Upper lobe of left lung (tissue), 6 donors: ENCODE results near the gene ZNF674. TPM values are rescaled to one million over a fixed set of nuclear protein-coding genes. Genes with fewer than 3 reads are reported as not detected.

ENCODE experiments used
- ATAC-seq, 2 donors: fragments of 200-7000 bp; cut with Tn5 transposase; one replicate each; pipeline ENCODE4 v1.9.1; 2022; ENCODE audit warnings: mild to moderate bottlenecking in 2 of 2, moderate library complexity in 2 of 2; ENCODE audit not compliant: low FRiP score in 2 of 2
- DNase-seq, 2 donors: peaks; one replicate each; pipeline ENCODE4 v3.0.0-alpha.2; 2019 to 2020
- H3K27ac ChIP-seq, 4 donors: fragments of 200-600 bp; sonication (generic); one replicate each; pipeline ENCODE4 v1.5.1; 2016 to 2019
- H3K27me3 ChIP-seq, 4 donors: fragments of 200-600 bp; sonication (generic); one replicate each; pipeline ENCODE4 v1.5.1; 2017 to 2019
- H3K36me3 ChIP-seq, 4 donors: fragments of 200-600 bp; sonication (generic); one replicate each; pipeline ENCODE4 v1.5.1; 2016 to 2019
- H3K4me1 ChIP-seq, 4 donors: fragments of 200-600 bp; sonication (generic); one replicate each; pipeline ENCODE4 v1.5.1; 2018 to 2019
- H3K4me3 ChIP-seq, 4 donors: fragments of 200-600 bp; sonication (generic); one replicate each; pipeline ENCODE4 v1.5.1; 2017 to 2019; ENCODE audit warnings: mild to moderate bottlenecking in 2 of 4, moderate library complexity in 1 of 4
- H3K9me3 ChIP-seq, 4 donors: fragments of 200-600 bp; sonication (generic); one replicate each; pipeline ENCODE4 v1.5.1; 2018 to 2019
- CTCF ChIP-seq, 6 experiments: fragments of 450-650 bp in 4 of 6; fragments of 200-600 bp in 2 of 6; sonication (generic) in 2 of 6; IDR thresholded peaks; one replicate each; pipeline ENCODE4 v1.5.1; 2016 to 2019; ENCODE audit warnings: antibody characterized with exemption in 6 of 6
- EP300 ChIP-seq, 4 donors: sonication (generic); formaldehyde crosslinking; IDR thresholded peaks; one replicate each; pipeline ENCODE4 v1.5.1; 2017; ENCODE audit warnings: antibody characterized with exemption in 4 of 4, control low read depth in 2 of 4
- POLR2A ChIP-seq, 4 donors: fragments of 450-650 bp; IDR thresholded peaks; one replicate each; pipeline ENCODE4 v1.5.1; 2016 to 2017; ENCODE audit warnings: antibody characterized with exemption in 4 of 4, mild to moderate bottlenecking in 2 of 4
- POLR2AphosphoS5 ChIP-seq, 2 donors: sonication (generic); formaldehyde crosslinking; IDR thresholded peaks; one replicate each; pipeline ENCODE4 v1.5.1; 2017; ENCODE audit warnings: antibody characterized with exemption in 2 of 2
- WGBS, 2 donors: methylation state at CpG; one replicate each; pipeline ENCODE4 v1.1.5; 2017 to 2018; 5-methylcytosine and 5-hydroxymethylcytosine counted together
- total RNA-seq, 6 donors: library from RNA; depleted of rRNA in 4 of 6; stranded (reverse); fragments of >200 nt in 4 of 6; gene quantifications; one replicate each; pipeline versions ENCODE4 v1.1.0 to v1.2.1, GENCODE V29; 2016 to 2021
- donor health status: DM: no; HTN: no; CAD: no; lungs with moderate emphysema.
- donor health status: DM: no; HTN: yes; CAD: no; lungs with severe emphysema.

ZNF674 gene
- total RNA-seq, 6 donors from 2014 or later, result 3.0 to 11.5 (median 4.0) TPM

- WGBS, 2 donors, result 49 to 58% methylated on average over 6 of the region's 6 CpGs
- H3K4me3 ChIP-seq, result no peak overlapping the region
- H3K36me3 ChIP-seq, result no peaks in the 10 kb centered on the region
- H3K9me3 ChIP-seq, result no peaks in the 10 kb centered on the region
- DNase-seq (peak in 1 of 2 donors; percentile 64), ATAC-seq (peak in 1 of 2 donors; percentile 24)
- H3K27me3 ChIP-seq, result no peaks in the 10 kb centered on the region
- TF ChIP-seq EP300 (IDR thresholded peaks at IDR 0.05) (no peak), POLR2AphosphoS5 (IDR thresholded peaks at IDR 0.05) (no peak), POLR2A (IDR thresholded peaks at IDR 0.05) (no peak), CTCF (IDR thresholded peaks at IDR 0.05) (no peak)
- H3K4me1 ChIP-seq, result no peaks in the 10 kb centered on the region
- H3K27ac ChIP-seq, result no peak overlapping the region
Observed at GRCh38 chrX:46561824-46562657, 16.8 kb upstream of the ZNF674 start.

- no peaks in the 10 kb centered on the region for H3K4me1 ChIP-seq
- no peak for ATAC-seq
- H3K27ac ChIP-seq, result no peak overlapping the region
- no peaks in the 10 kb centered on the region for H3K36me3 ChIP-seq
- no peak for DNase-seq
- no peak overlapping the region for H3K4me3 ChIP-seq
- TF ChIP-seq POLR2A (IDR thresholded peaks at IDR 0.05) (no peak), POLR2AphosphoS5 (IDR thresholded peaks at IDR 0.05) (no peak), EP300 (IDR thresholded peaks at IDR 0.05) (no peak), CTCF (IDR thresholded peaks at IDR 0.05) (no peak)
- WGBS, 2 donors, result 75% methylated on average over 3 of the region's 3 CpGs; no CpG with 5 or more reads in 1 of the 2 donors
- no peaks in the 10 kb centered on the region for H3K9me3 ChIP-seq
- H3K27me3 ChIP-seq, result no peaks in the 10 kb centered on the region
Observed at GRCh38 chrX:46559062-46559461, 13.8 kb upstream of the ZNF674 start.

GRCh38 chrX:46554942-46555341 is 9.7 kb upstream of the ZNF674 start:
- Histone ChIP-seq H3K27ac (peak overlapping the region in 1 of 4 donors; percentile 30), H3K4me1 (no peaks in the 10 kb centered on the region), H3K27me3 (no peaks in the 10 kb centered on the region), H3K9me3 (no peaks in the 10 kb centered on the region), H3K4me3 (no peak overlapping the region), H3K36me3 (no peaks in the 10 kb centered on the region)
- DNase-seq (no peak), ATAC-seq (no peak)
- peak in 3 of 6 experiments; percentile 34 to 44 (median 40) for TF ChIP-seq CTCF (IDR thresholded peaks at IDR 0.05)
- no peak for TF ChIP-seq POLR2A (IDR thresholded peaks at IDR 0.05)
- 21 to 45% methylated on average over 2 of the region's 2 CpGs for WGBS, 2 donors

- Histone ChIP-seq H3K36me3 (no peaks in the 10 kb centered on the region), H3K4me1 (no peaks in the 10 kb centered on the region), H3K27ac (no peak overlapping the region), H3K27me3 (no peaks in the 10 kb centered on the region), H3K9me3 (no peaks in the 10 kb centered on the region), H3K4me3 (no peak overlapping the region)
- DNase-seq (peak in 1 of 2 donors; percentile 37), ATAC-seq (peak in 1 of 2 donors; percentile 77)
- no peak for TF ChIP-seq POLR2AphosphoS5 (IDR thresholded peaks at IDR 0.05)
- no peak for TF ChIP-seq POLR2A (IDR thresholded peaks at IDR 0.05)
- no peak for TF ChIP-seq CTCF (IDR thresholded peaks at IDR 0.05)
- no peak for TF ChIP-seq EP300 (IDR thresholded peaks at IDR 0.05)
- WGBS, 2 donors, result 70 to 81% methylated on average over 5 of the region's 5 CpGs
Observed at GRCh38 chrX:46553935-46554334, 8.7 kb upstream of the ZNF674 start.
